Stomach (tissue), 9 donors: Measurements from ENCODE around the gene FANCC. TPM values are rescaled to one million over a fixed set of nuclear protein-coding genes. Genes with fewer than 3 reads are reported as not detected.
A peak's percentile ranks its signal among the peaks of the same experiment; 100 is the strongest.

Experiments
- DNase-seq, 2 donors: peaks; one replicate each; pipeline versions ENCODE4 v3.0.0 to v3.0.0-alpha.2; 2013 to 2019
- H3K27ac ChIP-seq, 5 donors: fragments of 200-600 bp in 4 of 5; sonication (generic) in 4 of 5; one replicate each; pipeline ENCODE4 v1.5.1; 2013 to 2019; ENCODE audit warnings: mild to moderate bottlenecking in 1 of 5, moderate library complexity in 1 of 5
- H3K27me3 ChIP-seq, 3 donors: fragments of 200-600 bp; sonication (generic); one replicate each; pipeline ENCODE4 v1.5.1; 2017 to 2019; ENCODE audit warnings: mixed run types in 1 of 3
- H3K36me3 ChIP-seq, 4 donors: fragments of 200-600 bp; sonication (generic); 1 replicate in 3 of 4; 2 replicates in 1 of 4; pipeline ENCODE4 v1.5.1; 2016 to 2019
- H3K4me1 ChIP-seq, 4 donors: fragments of 200-600 bp; sonication (generic); one replicate each; pipeline ENCODE4 v1.5.1; 2016 to 2019
- H3K4me3 ChIP-seq, 4 donors: fragments of 200-600 bp; sonication (generic) in 3 of 4; one replicate each; pipeline ENCODE4 v1.5.1; 2016 to 2019; ENCODE audit warnings: mild to moderate bottlenecking in 1 of 4
- H3K9me3 ChIP-seq, 4 donors: fragments of 200-600 bp; sonication (generic); one replicate each; pipeline ENCODE4 v1.5.1; 2016 to 2019
- CTCF ChIP-seq, 7 experiments: fragments of 450-650 bp in 4 of 7; fragments of 200-600 bp in 3 of 7; sonication (generic) in 3 of 7; IDR thresholded peaks; one replicate each; pipeline ENCODE4 v1.5.1; 2016 to 2019; ENCODE audit warnings: antibody characterized with exemption in 7 of 7, control low read depth in 2 of 7, mild to moderate bottlenecking in 1 of 7
- EP300 ChIP-seq: sonication (generic); formaldehyde crosslinking; IDR thresholded peaks from one replicate; pipeline ENCODE4 v1.6.1; 2017; ENCODE audit warnings: antibody characterized with exemption
- POLR2A ChIP-seq, 4 donors: fragments of 450-650 bp; IDR thresholded peaks; one replicate each; pipeline ENCODE4 v1.6.1; 2016; ENCODE audit warnings: antibody characterized with exemption in 4 of 4, control low read depth in 2 of 4, mild to moderate bottlenecking in 1 of 4, moderate library complexity in 1 of 4
- POLR2AphosphoS5 ChIP-seq, 3 donors: sonication (generic); formaldehyde crosslinking; IDR thresholded peaks; one replicate each; pipeline ENCODE4 v1.6.1; 2016; ENCODE audit warnings: antibody characterized with exemption in 3 of 3
- WGBS, 5 donors: extraction: QIAGEN DNeasy Blood & Tissue Kit in 3 of 5; methylation state at CpG; one replicate each; pipeline versions ENCODE4 v1.1.5 to v1.1.7; 2013 to 2018; 5-methylcytosine and 5-hydroxymethylcytosine counted together
- intact Hi-C: fragments of 100-400 bp; cut with DNase I; formaldehyde crosslinking; loops from one replicate; pipeline ENCODE4 v1.15.1; 2023; ENCODE audit warnings: low total_unique reads
- polyA plus RNA-seq, 3 donors: library from polyadenylated mRNA; stranded (reverse); fragments of 200-250 nt; gene quantifications; one replicate each; pipeline ENCODE4 v1.2.3, GENCODE V29; 2013
- total RNA-seq, 5 donors: library from RNA; depleted of rRNA; stranded (reverse); fragments of >200 nt; gene quantifications; one replicate each; pipeline versions ENCODE4 v1.1.0 to v1.2.3, GENCODE V29; 2014 to 2016
- donor health status: healthy with polysubstance abuse.
- donor health status: Bipolar disorder and iron deficiency.
- donor health status: healthy.

Gene FANCC
- total and polyA plus RNA-seq, 8 donors: 3.1 to 24.5 (median 7.1) TPM

- no peak overlapping the region for H3K27ac ChIP-seq
- H3K9me3 ChIP-seq: peaks cover 0 to 10% (median 5%) of the 10 kb centered on the region in 4 donors
- H3K4me3 ChIP-seq: no peak overlapping the region
- H3K4me1 ChIP-seq: peaks cover 0 to 21% (median 10%) of the 10 kb centered on the region in 4 donors
- peak in 1 of 2 donors; percentile 42 for DNase-seq
- intact Hi-C loops: no loop called here
- no peaks in the 10 kb centered on the region for H3K27me3 ChIP-seq
- no peaks in the 10 kb centered on the region for H3K36me3 ChIP-seq
- WGBS, 5 donors: 58 to 65% (median 61%) methylated on average over 9 of the region's 9 CpGs
- TF ChIP-seq CTCF (IDR thresholded peaks at IDR 0.05): no peak
Observed at GRCh38 chr9:95284162-95285080, 33.1 kb downstream of the FANCC start.

- H3K36me3 ChIP-seq: no peaks in the 10 kb centered on the region
- no peak for TF ChIP-seq POLR2A (IDR thresholded peaks at IDR 0.05)
- TF ChIP-seq CTCF (IDR thresholded peaks at IDR 0.05): no peak
- TF ChIP-seq POLR2AphosphoS5 (IDR thresholded peaks at IDR 0.05): no peak
- no peak for TF ChIP-seq EP300
- no peak overlapping the region for H3K27ac ChIP-seq
- peaks cover 0 to 10% (median 5%) of the 10 kb centered on the region in 4 donors for H3K9me3 ChIP-seq
- no peak overlapping the region for H3K4me3 ChIP-seq
- 53 to 66% (median 59%) methylated on average over 2 of the region's 2 CpGs for whole genome bisulfite sequencing, 5 donors
- no peak for DNase-seq
- intact Hi-C loops: no loop called here
- peaks cover 0 to 21% (median 10%) of the 10 kb centered on the region in 4 donors for H3K4me1 ChIP-seq
- no peaks in the 10 kb centered on the region for H3K27me3 ChIP-seq
Observed at GRCh38 chr9:95283673-95284072, 33.8 kb downstream of the FANCC start.

GRCh38 chr9:95282332-95282731 lies 35.2 kb downstream of the FANCC start:
- Histone ChIP-seq H3K4me1 (peaks cover 0 to 21% (median 10%) of the 10 kb centered on the region in 4 donors), H3K27me3 (no peaks in the 10 kb centered on the region), H3K36me3 (no peaks in the 10 kb centered on the region), H3K27ac (no peak overlapping the region), H3K9me3 (peaks cover 0 to 10% (median 5%) of the 10 kb centered on the region in 4 donors), H3K4me3 (no peak overlapping the region)
- intact Hi-C loops: no loop called here
- no peak for DNase-seq
- no peak for TF ChIP-seq EP300
- no peak for TF ChIP-seq POLR2A (IDR thresholded peaks at IDR 0.05)
- TF ChIP-seq POLR2AphosphoS5 (IDR thresholded peaks at IDR 0.05): no peak
- no peak for TF ChIP-seq CTCF (IDR thresholded peaks at IDR 0.05)

GRCh38 chr9:95280745-95281144 lies 36.8 kb downstream of the FANCC start:
- H3K9me3 ChIP-seq: peaks cover 0 to 10% (median 5%) of the 10 kb centered on the region in 4 donors
- no peak for TF ChIP-seq POLR2A (IDR thresholded peaks at IDR 0.05)
- TF ChIP-seq EP300: no peak
- TF ChIP-seq CTCF (IDR thresholded peaks at IDR 0.05): no peak
- no peak for TF ChIP-seq POLR2AphosphoS5 (IDR thresholded peaks at IDR 0.05)
- H3K36me3 ChIP-seq: no peaks in the 10 kb centered on the region
- H3K4me3 ChIP-seq: no peak overlapping the region
- intact Hi-C loops: no loop called here
- no peaks in the 10 kb centered on the region for H3K27me3 ChIP-seq
- no peak overlapping the region for H3K27ac ChIP-seq
- peaks cover 0 to 15% (median 8%) of the 10 kb centered on the region in 4 donors for H3K4me1 ChIP-seq
- DNase-seq: no peak
- WGBS, 5 donors: 88 to 100% (median 98%) methylated on average over 1 of the region's 1 CpG
